ENCODE results near the gene SLC30A3.
A peak's percentile ranks its signal among the peaks of the same experiment; 100 is the strongest.

Gene SLC30A3

GRCh38 chr2:27250652-27251379 lies 12.0 kb downstream of the SLC30A3 start:
- TF ChIP-seq, protein P1, sequence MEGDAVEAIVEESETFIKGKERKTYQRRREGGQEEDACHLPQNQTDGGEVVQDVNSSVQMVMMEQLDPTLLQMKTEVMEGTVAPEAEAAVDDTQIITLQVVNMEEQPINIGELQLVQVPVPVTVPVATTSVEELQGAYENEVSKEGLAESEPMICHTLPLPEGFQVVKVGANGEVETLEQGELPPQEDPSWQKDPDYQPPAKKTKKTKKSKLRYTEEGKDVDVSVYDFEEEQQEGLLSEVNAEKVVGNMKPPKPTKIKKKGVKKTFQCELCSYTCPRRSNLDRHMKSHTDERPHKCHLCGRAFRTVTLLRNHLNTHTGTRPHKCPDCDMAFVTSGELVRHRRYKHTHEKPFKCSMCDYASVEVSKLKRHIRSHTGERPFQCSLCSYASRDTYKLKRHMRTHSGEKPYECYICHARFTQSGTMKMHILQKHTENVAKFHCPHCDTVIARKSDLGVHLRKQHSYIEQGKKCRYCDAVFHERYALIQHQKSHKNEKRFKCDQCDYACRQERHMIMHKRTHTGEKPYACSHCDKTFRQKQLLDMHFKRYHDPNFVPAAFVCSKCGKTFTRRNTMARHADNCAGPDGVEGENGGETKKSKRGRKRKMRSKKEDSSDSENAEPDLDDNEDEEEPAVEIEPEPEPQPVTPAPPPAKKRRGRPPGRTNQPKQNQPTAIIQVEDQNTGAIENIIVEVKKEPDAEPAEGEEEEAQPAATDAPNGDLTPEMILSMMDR (IDR thresholded peaks at IDR 0.05; ENCODE audit: control insufficient read depth, insufficient read depth, low read depth, low read length, missing control alignments), result no peak
- no peak overlapping the region for H3K4me3 ChIP-seq (ENCODE audit: control insufficient read depth, low read depth, low read length)
- DNase-seq (ENCODE audit: low read depth), result no peak

DNA sequence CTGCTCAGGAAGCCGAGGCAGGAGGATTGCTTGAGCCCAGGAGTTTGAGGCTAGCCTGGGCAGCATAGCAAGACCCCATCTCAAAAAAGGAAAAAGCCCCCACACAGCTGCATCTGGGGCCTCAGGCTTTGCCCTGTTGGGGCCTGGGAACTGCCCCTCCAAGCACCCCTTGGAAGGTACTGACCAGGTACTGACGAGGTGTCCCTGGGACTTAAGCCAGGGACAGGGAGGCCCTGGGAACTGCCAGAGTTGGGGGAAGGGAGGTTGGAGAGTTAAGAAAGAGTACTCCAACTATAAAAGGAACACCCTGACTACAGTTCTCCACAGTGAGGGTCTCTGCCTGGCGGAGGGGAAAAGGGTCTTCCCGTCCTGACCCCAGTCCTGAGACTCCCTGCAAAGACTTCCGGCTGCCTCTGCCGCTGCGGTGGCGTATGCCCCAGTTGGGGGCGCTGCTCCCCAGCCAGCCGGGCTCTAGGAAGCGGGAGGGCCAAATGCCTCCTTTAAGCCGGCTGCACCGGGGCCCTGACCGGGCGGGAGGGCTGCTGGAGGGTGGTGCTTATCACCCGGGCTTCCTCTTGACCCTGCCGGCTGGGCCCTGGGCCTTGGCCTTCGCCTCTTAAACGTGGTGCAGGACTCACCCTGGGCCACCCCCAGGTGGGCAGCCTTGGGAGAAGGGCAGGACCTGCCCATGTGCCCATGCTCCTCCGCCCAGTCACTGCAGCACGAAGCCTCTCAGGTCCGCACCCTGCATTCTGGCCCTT lies 12.8 kb downstream of the SLC30A3 start:
- DNase-seq (ENCODE audit: low read depth), result no peak
- TF ChIP-seq, protein P1 (IDR thresholded peaks at IDR 0.05; ENCODE audit: control insufficient read depth, insufficient read depth, low read depth, low read length, missing control alignments), result peak; percentile 67
- no peak overlapping the region for H3K4me3 ChIP-seq (ENCODE audit: control insufficient read depth, low read depth, low read length)

- DNase-seq (ENCODE audit: low read depth), result peak; percentile 13
- TF ChIP-seq, protein P1 (IDR thresholded peaks at IDR 0.05; ENCODE audit: control insufficient read depth, insufficient read depth, low read depth, low read length, missing control alignments), result no peak
- no peak overlapping the region for H3K4me3 ChIP-seq (ENCODE audit: control insufficient read depth, low read depth, low read length)
Observed at GRCh38 chr2:27249159-27249890, 13.5 kb downstream of the SLC30A3 start.

GRCh38 chr2:27247893-27248292 lies 15.0 kb downstream of the SLC30A3 start:
- TF ChIP-seq, protein P1 (IDR thresholded peaks at IDR 0.05; ENCODE audit: control insufficient read depth, insufficient read depth, low read depth, low read length, missing control alignments), result no peak
- H3K4me3 ChIP-seq (ENCODE audit: control insufficient read depth, low read depth, low read length), result no peak overlapping the region
- no peak for DNase-seq (ENCODE audit: low read depth)

GRCh38 chr2:27245626-27246025 lies 17.2 kb downstream of the SLC30A3 start:
- no peak overlapping the region for H3K4me3 ChIP-seq (ENCODE audit: control insufficient read depth, low read depth, low read length)
- DNase-seq (ENCODE audit: low read depth), result no peak
- TF ChIP-seq, protein P1 (IDR thresholded peaks at IDR 0.05; ENCODE audit: control insufficient read depth, insufficient read depth, low read depth, low read length, missing control alignments), result no peak

DNA sequence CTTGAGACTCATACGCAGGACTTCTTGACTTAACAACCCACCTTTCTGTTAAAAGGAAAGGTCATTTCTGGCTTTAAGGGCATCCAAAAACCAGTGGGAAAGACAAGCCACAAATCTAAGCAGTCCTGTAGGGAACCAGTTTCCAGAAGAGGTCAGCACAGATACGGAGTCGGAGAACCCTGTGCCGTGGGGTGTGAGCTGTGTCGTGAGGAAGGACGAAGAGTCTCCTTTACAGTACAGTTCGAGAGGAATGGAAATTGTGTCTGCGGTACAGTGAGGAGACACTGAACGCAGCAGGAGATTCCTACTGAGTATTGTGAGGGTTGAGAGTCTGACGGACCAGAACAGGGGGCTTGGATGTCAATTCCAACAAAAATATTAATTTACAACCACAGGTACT lies 17.7 kb downstream of the SLC30A3 start:
- H3K4me3 ChIP-seq (ENCODE audit: control insufficient read depth, low read depth, low read length), result no peak overlapping the region
- TF ChIP-seq, protein P1 (IDR thresholded peaks at IDR 0.05; ENCODE audit: control insufficient read depth, insufficient read depth, low read depth, low read length, missing control alignments), result no peak
- DNase-seq (ENCODE audit: low read depth), result no peak
